Parathyroid adenoma (tissue), 2 donors: ENCODE results near the gene FAM222A.

ENCODE experiments used
- H2AFZ ChIP-seq: fragments of 300-600 bp; sonication (generic); one replicate; pipeline ENCODE4 v1.7.0; 2017; ENCODE audit warnings: antibody characterized with exemption, mild to moderate bottlenecking
- H3K27ac ChIP-seq: fragments of 300-600 bp; sonication (generic); one replicate; pipeline ENCODE4 v1.7.0; 2017
- H3K27me3 ChIP-seq: fragments of 300-600 bp; sonication (generic); one replicate; pipeline ENCODE4 v1.7.0; 2017; ENCODE audit warnings: low read length; ENCODE audit not compliant: control insufficient read depth, insufficient read depth
- H3K36me3 ChIP-seq: fragments of 300-600 bp; sonication (generic); one replicate; pipeline ENCODE4 v1.7.0; 2017; ENCODE audit warnings: low read length; ENCODE audit not compliant: control insufficient read depth, insufficient read depth
- H3K4me1 ChIP-seq: fragments of 300-600 bp; sonication (generic); one replicate; pipeline ENCODE4 v1.7.0; 2017; ENCODE audit warnings: control low read depth
- H3K4me2 ChIP-seq: fragments of 300-600 bp; sonication (generic); one replicate; pipeline ENCODE4 v1.7.0; 2017; ENCODE audit warnings: low read length
- H3K4me3 ChIP-seq: fragments of 300-600 bp; sonication (generic); one replicate; pipeline ENCODE4 v1.7.0; 2017; ENCODE audit warnings: low read depth, low read length
- H3K79me2 ChIP-seq: fragments of 300-600 bp; sonication (generic); one replicate; pipeline ENCODE4 v1.7.0; 2017; ENCODE audit warnings: control low read depth
- H3K9ac ChIP-seq: fragments of 300-600 bp; sonication (generic); one replicate; pipeline ENCODE4 v1.7.0; 2017; ENCODE audit warnings: mild to moderate bottlenecking
- H3K9me3 ChIP-seq: fragments of 300-600 bp; sonication (generic); one replicate; pipeline ENCODE4 v1.7.0; 2017; ENCODE audit warnings: low read length; ENCODE audit not compliant: control insufficient read depth
- TF ChIP-seq, protein P1 (sequence below): fragments of 300-600 bp; sonication (generic); IDR thresholded peaks from one replicate; pipeline ENCODE4 v1.7.0; 2017; ENCODE audit warnings: antibody characterized with exemption, mild to moderate bottlenecking
- donor health status: primary hyperparathyroidism.

The FAM222A gene

DNA sequence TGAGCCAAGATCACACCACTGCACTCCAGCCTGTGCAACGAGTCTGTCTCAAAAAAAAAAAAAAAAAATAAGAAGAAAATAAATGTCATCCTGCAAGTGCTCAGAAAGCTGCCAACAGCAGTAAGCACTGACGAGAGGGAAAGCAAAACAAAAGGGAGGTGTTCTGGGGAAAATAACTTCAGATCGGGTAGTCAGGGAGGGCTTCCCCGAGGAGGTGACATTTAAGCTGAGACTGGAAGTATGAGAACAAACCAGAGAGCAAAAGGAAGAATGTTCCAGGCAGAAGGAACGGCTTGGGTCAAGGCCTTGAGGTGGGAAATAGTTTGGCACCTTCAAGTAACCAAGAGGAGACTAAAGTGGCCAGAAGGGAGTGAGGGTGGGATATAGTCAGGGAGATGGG, 4.7 kb upstream of the FAM222A start:
- Histone ChIP-seq H3K4me2 (no peak overlapping the region), H3K4me3 (no peak overlapping the region), H3K9ac (no peak overlapping the region), H3K79me2 (no peaks in the 10 kb centered on the region), H3K27ac (no peak overlapping the region), H3K36me3 (no peaks in the 10 kb centered on the region), H3K9me3 (no peaks in the 10 kb centered on the region), H2AFZ (no peak overlapping the region), H3K4me1 (peaks cover 2% of the 10 kb centered on the region), H3K27me3 (no peaks in the 10 kb centered on the region)
- TF ChIP-seq, protein P1, sequence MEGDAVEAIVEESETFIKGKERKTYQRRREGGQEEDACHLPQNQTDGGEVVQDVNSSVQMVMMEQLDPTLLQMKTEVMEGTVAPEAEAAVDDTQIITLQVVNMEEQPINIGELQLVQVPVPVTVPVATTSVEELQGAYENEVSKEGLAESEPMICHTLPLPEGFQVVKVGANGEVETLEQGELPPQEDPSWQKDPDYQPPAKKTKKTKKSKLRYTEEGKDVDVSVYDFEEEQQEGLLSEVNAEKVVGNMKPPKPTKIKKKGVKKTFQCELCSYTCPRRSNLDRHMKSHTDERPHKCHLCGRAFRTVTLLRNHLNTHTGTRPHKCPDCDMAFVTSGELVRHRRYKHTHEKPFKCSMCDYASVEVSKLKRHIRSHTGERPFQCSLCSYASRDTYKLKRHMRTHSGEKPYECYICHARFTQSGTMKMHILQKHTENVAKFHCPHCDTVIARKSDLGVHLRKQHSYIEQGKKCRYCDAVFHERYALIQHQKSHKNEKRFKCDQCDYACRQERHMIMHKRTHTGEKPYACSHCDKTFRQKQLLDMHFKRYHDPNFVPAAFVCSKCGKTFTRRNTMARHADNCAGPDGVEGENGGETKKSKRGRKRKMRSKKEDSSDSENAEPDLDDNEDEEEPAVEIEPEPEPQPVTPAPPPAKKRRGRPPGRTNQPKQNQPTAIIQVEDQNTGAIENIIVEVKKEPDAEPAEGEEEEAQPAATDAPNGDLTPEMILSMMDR: no peak

DNA sequence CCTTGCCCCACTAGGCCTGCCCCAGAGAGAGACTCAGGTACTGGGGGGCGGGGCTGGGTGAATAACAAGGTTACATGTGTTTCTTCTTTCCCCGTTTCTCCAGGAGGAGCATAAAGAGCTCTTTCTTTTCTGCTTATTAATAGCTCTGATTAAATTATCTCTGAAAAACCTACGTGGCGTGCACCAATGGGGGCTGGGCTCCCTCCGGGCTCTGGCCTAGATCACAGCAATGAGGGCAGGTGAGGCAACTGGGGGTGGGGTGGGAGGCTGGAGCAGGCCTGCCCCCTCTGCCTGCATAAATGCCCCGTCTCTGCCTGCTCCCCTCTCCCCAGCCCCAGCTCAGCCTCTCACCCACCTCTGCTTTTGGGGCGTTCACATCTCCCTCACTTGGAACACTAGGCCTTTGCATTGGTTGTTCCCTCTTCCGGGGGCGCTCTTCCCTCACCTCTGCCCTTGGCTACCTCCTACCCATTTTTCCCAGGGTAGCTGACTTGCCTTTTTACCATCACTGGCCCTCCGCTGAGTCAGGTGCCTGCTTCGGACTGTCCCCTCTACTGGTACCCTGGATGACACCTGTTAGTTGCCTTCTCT, 4.1 kb upstream of the FAM222A start:
- Histone ChIP-seq H3K27ac (no peak overlapping the region), H3K9ac (no peak overlapping the region), H3K4me3 (no peak overlapping the region), H3K36me3 (no peaks in the 10 kb centered on the region), H3K4me1 (peaks cover 2% of the 10 kb centered on the region), H3K4me2 (no peak overlapping the region), H2AFZ (no peak overlapping the region), H3K79me2 (no peaks in the 10 kb centered on the region), H3K9me3 (no peaks in the 10 kb centered on the region), H3K27me3 (no peaks in the 10 kb centered on the region)
- TF ChIP-seq, protein P1: no peak

DNA sequence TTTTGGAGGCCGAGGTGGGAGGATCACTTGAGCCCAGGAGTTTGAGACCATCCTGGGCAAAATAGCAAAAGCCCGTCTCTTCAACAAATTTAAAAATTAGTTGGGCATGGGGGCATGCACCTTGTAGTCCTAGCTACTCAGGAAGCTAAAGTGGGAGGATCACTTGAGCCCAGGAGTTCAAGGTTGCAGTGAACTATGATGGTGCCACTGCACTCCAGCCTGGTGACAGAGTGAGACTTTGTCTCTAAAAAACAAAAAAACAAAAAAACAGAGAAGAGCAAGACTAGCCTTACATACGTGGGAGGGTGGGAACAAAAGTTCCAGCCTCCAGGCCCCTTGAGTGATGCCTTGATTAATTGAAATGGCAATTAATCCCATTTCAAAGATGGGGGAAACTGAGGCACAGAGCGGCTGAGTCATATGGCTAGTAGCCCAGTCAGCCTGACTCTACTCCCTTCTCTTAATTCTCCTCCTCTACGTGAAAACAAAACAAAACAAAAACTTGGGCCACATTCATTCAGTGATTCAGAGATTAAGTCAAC, 3.3 kb upstream of the FAM222A start:
- H3K9ac ChIP-seq: no peak overlapping the region
- no peak overlapping the region for H3K4me2 ChIP-seq
- TF ChIP-seq, protein P1: no peak
- no peak overlapping the region for H3K27ac ChIP-seq
- H3K4me1 ChIP-seq: peaks cover 2% of the 10 kb centered on the region
- H2AFZ ChIP-seq: no peak overlapping the region
- no peaks in the 10 kb centered on the region for H3K36me3 ChIP-seq
- H3K4me3 ChIP-seq: no peak overlapping the region
- no peaks in the 10 kb centered on the region for H3K79me2 ChIP-seq
- H3K27me3 ChIP-seq: no peaks in the 10 kb centered on the region
- no peaks in the 10 kb centered on the region for H3K9me3 ChIP-seq

DNA sequence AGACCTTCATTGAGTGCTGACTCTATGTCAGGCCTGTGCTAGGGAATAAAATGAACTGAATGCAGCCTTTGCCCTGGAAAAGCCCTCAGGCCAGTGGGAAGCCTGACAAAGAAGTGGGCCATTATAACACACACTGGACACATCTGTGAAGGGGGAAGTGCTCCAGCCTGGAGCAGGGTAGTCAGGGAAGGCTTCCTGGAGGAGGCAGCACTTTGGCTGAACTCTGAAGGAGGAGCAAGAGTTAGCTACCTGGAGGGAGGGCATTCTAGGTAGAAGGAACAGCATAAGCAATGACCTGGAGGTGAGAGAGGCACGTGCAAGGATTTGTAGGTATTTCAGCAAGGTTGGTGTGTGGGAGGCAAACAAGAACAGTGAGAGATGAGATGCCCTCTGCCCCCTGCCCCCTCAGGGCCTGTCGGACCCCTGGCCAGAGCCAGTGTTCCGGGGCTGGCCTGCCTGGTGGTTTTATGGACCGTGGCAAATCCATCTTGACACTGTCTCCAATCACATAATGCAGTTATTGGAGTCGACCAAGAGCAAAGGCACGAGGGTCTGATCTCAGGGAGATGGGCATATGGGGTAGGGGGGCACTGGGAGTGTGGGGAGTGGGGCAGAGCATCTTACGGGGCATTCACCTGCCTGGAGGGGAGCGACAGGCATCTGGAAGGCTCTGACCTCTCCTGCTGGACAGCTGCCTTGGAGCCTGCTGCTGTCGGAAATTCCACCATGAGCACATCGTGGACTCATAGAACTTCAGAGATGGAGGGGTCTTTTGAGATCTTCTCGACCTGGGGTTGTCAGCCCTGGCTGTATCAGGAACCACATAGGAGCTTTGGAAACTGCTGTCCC, 2.7 kb upstream of the FAM222A start:
- Histone ChIP-seq H3K4me3 (no peak overlapping the region), H3K4me1 (peaks cover 2% of the 10 kb centered on the region), H3K9me3 (no peaks in the 10 kb centered on the region), H3K79me2 (no peaks in the 10 kb centered on the region), H3K4me2 (no peak overlapping the region), H3K36me3 (no peaks in the 10 kb centered on the region), H3K9ac (no peak overlapping the region), H3K27me3 (no peaks in the 10 kb centered on the region), H2AFZ (no peak overlapping the region), H3K27ac (no peak overlapping the region)
- TF ChIP-seq, protein P1: no peak
